Gastrocnemius medialis (tissue), 4 donors: ENCODE results near the gene STOML3. TPM values are rescaled to one million over a fixed set of nuclear protein-coding genes. Genes with fewer than 3 reads are reported as not detected.

Experiments
- ATAC-seq, 2 donors: fragments of 150-250 bp; one replicate each; pipeline ENCODE4 v1.9.1; 2016
- DNase-seq, 2 donors: peaks; one replicate each; pipeline ENCODE4 v3.0.0-alpha.2; 2019
- H3K27ac ChIP-seq, 4 donors: fragments of 200-600 bp; sonication (generic); 1 replicate in 1 of 4; 2 replicates in 3 of 4; pipeline ENCODE4 v1.5.1; 2016 to 2018; ENCODE audit warnings: mild to moderate bottlenecking in 2 of 4, moderate library complexity in 1 of 4
- H3K27me3 ChIP-seq, 3 donors: fragments of 200-600 bp; sonication (generic) in 2 of 3; 1 replicate in 1 of 3; 2 replicates in 2 of 3; pipeline versions ENCODE4 v1.5.1 to v1.6.0; 2016 to 2019; ENCODE audit warnings: mild to moderate bottlenecking in 1 of 3, moderate library complexity in 1 of 3
- H3K36me3 ChIP-seq, 2 donors: fragments of 200-600 bp; sonication (generic) in 1 of 2; one replicate each; pipeline ENCODE4 v1.5.1; 2017 to 2018
- H3K4me1 ChIP-seq, 2 donors: fragments of 200-600 bp; sonication (generic) in 1 of 2; one replicate each; pipeline ENCODE4 v1.5.1; 2016 to 2017; ENCODE audit warnings: mild to moderate bottlenecking in 2 of 2
- H3K4me3 ChIP-seq, 4 donors: fragments of 200-600 bp; sonication (generic) in 3 of 4; 1 replicate in 1 of 4; 2 replicates in 3 of 4; pipeline ENCODE4 v1.5.1; 2016 to 2019; ENCODE audit warnings: mild to moderate bottlenecking in 2 of 4
- H3K9me3 ChIP-seq, 3 donors: fragments of 200-600 bp; sonication (generic) in 2 of 3; 1 replicate in 1 of 3; 2 replicates in 2 of 3; pipeline ENCODE4 v1.5.1; 2016 to 2019
- POLR2A ChIP-seq, 2 donors: fragments of 450-650 bp; IDR thresholded peaks; one replicate each; pipeline ENCODE4 v1.6.1; 2017; ENCODE audit warnings: antibody characterized with exemption in 2 of 2, mild to moderate bottlenecking in 2 of 2, moderate library complexity in 2 of 2
- in situ Hi-C, 4 donors: fragments of 200-750 bp; cut with MboI; loops; one replicate each; pipeline versions ENCODE4 v1.15.0 to v1.8.0; 2017; ENCODE audit warnings: low sequenced_read_pairs in 4 of 4
- intact Hi-C: fragments of 100-400 bp; cut with DNase I; formaldehyde crosslinking; loops from one replicate; pipeline ENCODE4 v1.15.1; 2023; ENCODE audit warnings: low total_unique reads
- total RNA-seq, 4 donors: library from RNA; depleted of rRNA; stranded (reverse); fragments of >200 nt; gene quantifications; one replicate each; pipeline versions ENCODE4 v1.1.0 to v1.2.3, GENCODE V29; 2016
- TF ChIP-seq, protein P1 (sequence below), 5 experiments: fragments of 450-650 bp in 3 of 5; fragments of 200-600 bp in 2 of 5; sonication (generic) in 2 of 5; IDR thresholded peaks in 4 of 5; conservative IDR thresholded peaks in 1 of 5; 1 replicate in 4 of 5; 2 replicates in 1 of 5; pipeline ENCODE4 v1.5.1; 2016 to 2019; ENCODE audit warnings: antibody characterized with exemption in 5 of 5, mild to moderate bottlenecking in 3 of 5, moderate library complexity in 3 of 5

The STOML3 gene
- total RNA-seq, 4 donors from 2014 or later = not detected

DNA sequence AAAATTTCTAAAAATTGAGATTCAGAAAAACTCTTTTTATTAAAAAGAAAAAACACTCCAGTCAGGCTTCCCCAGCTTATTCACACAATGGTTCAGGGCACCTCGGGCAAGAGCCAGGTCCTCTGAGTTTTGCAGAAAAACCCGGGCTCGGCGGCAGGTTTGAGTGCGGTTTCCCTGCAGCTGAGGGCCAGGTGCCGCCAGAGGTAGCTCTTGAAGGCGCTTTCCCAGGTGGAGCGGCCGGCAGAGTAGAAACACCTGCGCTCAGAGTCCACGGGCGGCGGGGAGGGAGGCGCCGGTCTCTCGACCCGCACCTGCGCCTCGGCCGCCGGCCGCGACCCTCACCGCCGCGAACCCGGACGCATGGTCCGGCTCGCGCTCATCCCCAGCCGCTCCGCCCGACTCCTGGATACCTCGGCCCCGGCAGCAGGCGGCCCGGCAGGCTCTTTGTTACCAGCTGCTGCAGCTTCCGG, 46.8 kb upstream of the STOML3 start:
- H3K27ac ChIP-seq = peak overlapping the region; percentile 81 to 90 (median 88)
- H3K36me3 ChIP-seq = no peaks in the 10 kb centered on the region
- peaks cover 39 to 54% of the 10 kb centered on the region in 2 donors for H3K4me1 ChIP-seq
- DNase-seq (no peak), ATAC-seq (peak in 1 of 2 donors; percentile 14)
- TF ChIP-seq, protein P1, sequence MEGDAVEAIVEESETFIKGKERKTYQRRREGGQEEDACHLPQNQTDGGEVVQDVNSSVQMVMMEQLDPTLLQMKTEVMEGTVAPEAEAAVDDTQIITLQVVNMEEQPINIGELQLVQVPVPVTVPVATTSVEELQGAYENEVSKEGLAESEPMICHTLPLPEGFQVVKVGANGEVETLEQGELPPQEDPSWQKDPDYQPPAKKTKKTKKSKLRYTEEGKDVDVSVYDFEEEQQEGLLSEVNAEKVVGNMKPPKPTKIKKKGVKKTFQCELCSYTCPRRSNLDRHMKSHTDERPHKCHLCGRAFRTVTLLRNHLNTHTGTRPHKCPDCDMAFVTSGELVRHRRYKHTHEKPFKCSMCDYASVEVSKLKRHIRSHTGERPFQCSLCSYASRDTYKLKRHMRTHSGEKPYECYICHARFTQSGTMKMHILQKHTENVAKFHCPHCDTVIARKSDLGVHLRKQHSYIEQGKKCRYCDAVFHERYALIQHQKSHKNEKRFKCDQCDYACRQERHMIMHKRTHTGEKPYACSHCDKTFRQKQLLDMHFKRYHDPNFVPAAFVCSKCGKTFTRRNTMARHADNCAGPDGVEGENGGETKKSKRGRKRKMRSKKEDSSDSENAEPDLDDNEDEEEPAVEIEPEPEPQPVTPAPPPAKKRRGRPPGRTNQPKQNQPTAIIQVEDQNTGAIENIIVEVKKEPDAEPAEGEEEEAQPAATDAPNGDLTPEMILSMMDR (IDR thresholded peaks at IDR 0.05 in 4 of 5, conservative IDR thresholded peaks at IDR 0.05 in 1 of 5) = no peak
- no peak for TF ChIP-seq POLR2A (IDR thresholded peaks at IDR 0.05)
- H3K4me3 ChIP-seq = peak overlapping the region; percentile 79 to 94 (median 92)
- in situ Hi-C loops (loop anchor here in 1 of 4 donors (25.0 kb wide), 1 partner anchor 575 kb away; the partner anchor contains the start of gene LHFPL6), intact Hi-C loops (loop anchor here (5.0 to 10.0 kb wide), 2 partner anchors 343 to 690 kb away; partner anchors contain the start of gene UFM1)
- H3K9me3 ChIP-seq = no peaks in the 10 kb centered on the region
- H3K27me3 ChIP-seq = no peaks in the 10 kb centered on the region

DNA sequence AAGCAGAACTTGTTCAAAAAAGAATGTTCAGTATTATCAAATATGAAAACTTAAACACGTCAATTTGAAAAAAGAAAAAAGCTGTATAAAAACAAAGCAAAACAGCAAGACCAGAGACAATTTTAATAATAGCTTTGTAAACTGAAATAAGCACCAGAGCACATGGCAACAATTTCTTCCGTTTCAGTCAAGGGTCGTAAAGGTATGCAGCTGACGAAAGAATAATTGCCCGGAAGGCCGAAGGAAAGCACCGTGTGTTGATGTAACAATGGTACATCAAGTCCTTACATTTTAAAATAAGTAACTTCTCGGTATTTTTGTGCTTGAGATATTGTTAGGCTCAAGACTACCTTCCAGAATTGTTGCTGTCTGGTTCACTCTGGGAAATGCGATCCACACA, 45.6 kb upstream of the STOML3 start:
- Histone ChIP-seq H3K27ac (peak overlapping the region in 3 of 4 donors; percentile 7 to 20 (median 11)), H3K4me3 (peak overlapping the region; percentile 79 to 94 (median 92)), H3K9me3 (no peaks in the 10 kb centered on the region), H3K27me3 (no peaks in the 10 kb centered on the region), H3K4me1 (peaks cover 39 to 58% of the 10 kb centered on the region in 2 donors), H3K36me3 (no peaks in the 10 kb centered on the region)
- in situ Hi-C loops = loop anchor here in 1 of 4 donors (25.0 kb wide), 1 partner anchor 576 kb away; the partner anchor contains the start of gene LHFPL6
- intact Hi-C loops = loop anchor here (5.0 to 10.0 kb wide), 2 partner anchors 341 to 689 kb away; partner anchors contain the start of gene UFM1
- no peak for ATAC-seq
- TF ChIP-seq, protein P1 (IDR thresholded peaks at IDR 0.05 in 4 of 5, conservative IDR thresholded peaks at IDR 0.05 in 1 of 5) = no peak
- no peak for TF ChIP-seq POLR2A (IDR thresholded peaks at IDR 0.05)
- no peak for DNase-seq

DNA sequence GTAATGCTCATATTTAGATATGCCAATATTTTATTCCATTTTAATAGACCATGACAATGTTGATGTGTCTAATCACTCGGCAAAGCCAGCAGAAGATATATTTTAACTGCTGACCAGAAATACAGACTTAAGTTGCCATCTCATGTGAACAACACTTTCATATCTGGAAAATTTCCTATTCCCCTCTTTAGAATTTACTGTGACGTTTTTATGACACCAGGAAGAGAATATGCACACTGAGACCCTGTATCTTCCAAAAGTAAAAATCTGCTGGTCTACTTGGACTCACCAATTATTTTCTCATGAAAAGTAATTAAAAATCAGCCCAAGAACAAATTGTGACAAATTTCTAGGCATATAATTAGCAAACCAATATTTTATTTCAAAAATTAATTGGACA, 45.2 kb upstream of the STOML3 start:
- ATAC-seq = no peak
- intact Hi-C loops = loop anchor here (5.0 to 10.0 kb wide), 2 partner anchors 341 to 688 kb away; partner anchors contain the start of gene UFM1
- no peaks in the 10 kb centered on the region for H3K9me3 ChIP-seq

DNA sequence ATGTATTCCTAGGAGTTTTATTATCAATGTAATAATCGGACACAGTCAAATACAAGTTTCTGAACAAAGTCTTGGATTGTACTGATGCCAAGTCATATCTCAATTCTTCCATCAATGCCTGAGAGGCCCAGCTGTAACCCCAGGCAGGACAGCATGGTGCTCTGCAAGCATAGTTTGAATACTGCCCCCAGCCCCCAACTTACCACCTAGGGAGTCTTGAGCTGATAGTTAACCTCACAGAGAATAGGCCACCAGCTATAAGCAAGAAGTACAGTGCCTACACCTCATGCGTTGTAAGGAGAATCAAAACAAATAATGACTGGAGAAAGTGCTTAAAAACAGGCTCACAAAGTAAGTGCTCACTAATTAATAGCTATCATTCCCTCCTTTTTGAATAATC, 44.6 kb upstream of the STOML3 start:
- H3K4me3 ChIP-seq = peak overlapping the region; percentile 4 to 94 (median 85)
- peaks cover 39 to 53% of the 10 kb centered on the region in 2 donors for H3K4me1 ChIP-seq
- H3K9me3 ChIP-seq = no peaks in the 10 kb centered on the region
- ATAC-seq (no peak), DNase-seq (no peak)
- intact Hi-C loops (loop anchor here (5.0 to 10.0 kb wide), 2 partner anchors 340 to 688 kb away; partner anchors contain the start of gene UFM1), in situ Hi-C loops (loop anchor here in 1 of 4 donors (25.0 kb wide), 1 partner anchor 577 kb away; the partner anchor contains the start of gene LHFPL6)
- no peak overlapping the region for H3K27ac ChIP-seq
- H3K36me3 ChIP-seq = no peaks in the 10 kb centered on the region
- H3K27me3 ChIP-seq = no peaks in the 10 kb centered on the region
- no peak for TF ChIP-seq POLR2A (IDR thresholded peaks at IDR 0.05)
- TF ChIP-seq, protein P1 (IDR thresholded peaks at IDR 0.05 in 4 of 5, conservative IDR thresholded peaks at IDR 0.05 in 1 of 5) = no peak

More for the DNA sequence above, 45.2 kb upstream of the STOML3 start:
- in situ Hi-C loops = loop anchor here in 1 of 4 donors (25.0 kb wide), 1 partner anchor 577 kb away; the partner anchor contains the start of gene LHFPL6
- Histone ChIP-seq H3K27me3 (no peaks in the 10 kb centered on the region), H3K27ac (peak overlapping the region in 2 of 4 donors; percentile 7 to 20), H3K4me1 (peaks cover 39 to 58% of the 10 kb centered on the region in 2 donors), H3K4me3 (peak overlapping the region; percentile 79 to 94 (median 92)), H3K36me3 (no peaks in the 10 kb centered on the region)
- DNase-seq = no peak
- TF ChIP-seq POLR2A (IDR thresholded peaks at IDR 0.05) = no peak
- TF ChIP-seq, protein P1 (IDR thresholded peaks at IDR 0.05 in 4 of 5, conservative IDR thresholded peaks at IDR 0.05 in 1 of 5) = no peak
